ELF-1 (cell line): ENCODE data around the gene FURIN.
"Not testable (repeated sequence)": the region's sequence is repeated elsewhere in the genome, so short reads cannot be mapped to it uniquely, and the experiment has no call there.

Source experiments
- DNase-seq: peaks from one replicate; pipeline ENCODE4 v3.0.0-alpha.2; 2016; ENCODE audit warnings: low read depth, low spot score

FURIN gene

DNA sequence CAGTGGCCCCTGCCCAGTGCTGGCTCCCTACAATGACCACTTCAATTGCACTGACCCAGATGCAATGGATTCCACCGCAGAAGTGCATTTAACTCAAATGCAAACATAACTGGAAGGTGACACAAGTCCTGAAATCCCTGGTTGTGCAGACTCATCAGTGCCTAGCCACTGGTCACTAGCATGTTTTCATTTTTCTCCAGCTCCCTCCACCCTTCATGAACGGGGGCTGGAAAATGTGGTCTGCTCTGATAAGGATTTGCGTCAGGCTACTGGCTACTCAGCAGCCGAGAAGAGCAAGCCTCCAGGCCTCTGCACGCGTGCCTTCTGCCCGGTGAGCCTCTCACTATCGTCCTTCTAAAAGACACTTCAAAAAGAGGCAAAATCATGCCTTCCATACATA lies 27.4 kb upstream of the FURIN start:
- peak; percentile 52 for DNase-seq

DNA sequence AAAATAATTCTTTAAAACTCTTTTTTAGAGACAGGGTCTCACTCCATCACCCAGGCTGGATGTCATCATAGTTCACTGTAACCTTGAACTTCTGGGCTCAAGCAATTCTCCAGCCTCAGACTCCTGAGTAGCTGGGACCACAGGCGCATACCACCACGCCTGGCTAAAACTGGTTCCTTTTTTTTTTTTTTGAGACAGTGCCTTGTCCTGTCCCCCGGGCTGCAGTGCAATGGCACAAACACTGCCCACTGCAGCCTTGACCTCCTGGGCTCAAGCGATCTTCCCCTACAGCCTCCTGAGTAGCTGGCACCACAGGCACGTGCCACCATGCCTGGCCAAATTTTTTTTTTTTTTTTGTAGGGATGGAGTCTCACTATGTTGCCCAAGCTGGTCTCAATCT lies 23.7 kb upstream of the FURIN start:
- no peak for DNase-seq

DNA sequence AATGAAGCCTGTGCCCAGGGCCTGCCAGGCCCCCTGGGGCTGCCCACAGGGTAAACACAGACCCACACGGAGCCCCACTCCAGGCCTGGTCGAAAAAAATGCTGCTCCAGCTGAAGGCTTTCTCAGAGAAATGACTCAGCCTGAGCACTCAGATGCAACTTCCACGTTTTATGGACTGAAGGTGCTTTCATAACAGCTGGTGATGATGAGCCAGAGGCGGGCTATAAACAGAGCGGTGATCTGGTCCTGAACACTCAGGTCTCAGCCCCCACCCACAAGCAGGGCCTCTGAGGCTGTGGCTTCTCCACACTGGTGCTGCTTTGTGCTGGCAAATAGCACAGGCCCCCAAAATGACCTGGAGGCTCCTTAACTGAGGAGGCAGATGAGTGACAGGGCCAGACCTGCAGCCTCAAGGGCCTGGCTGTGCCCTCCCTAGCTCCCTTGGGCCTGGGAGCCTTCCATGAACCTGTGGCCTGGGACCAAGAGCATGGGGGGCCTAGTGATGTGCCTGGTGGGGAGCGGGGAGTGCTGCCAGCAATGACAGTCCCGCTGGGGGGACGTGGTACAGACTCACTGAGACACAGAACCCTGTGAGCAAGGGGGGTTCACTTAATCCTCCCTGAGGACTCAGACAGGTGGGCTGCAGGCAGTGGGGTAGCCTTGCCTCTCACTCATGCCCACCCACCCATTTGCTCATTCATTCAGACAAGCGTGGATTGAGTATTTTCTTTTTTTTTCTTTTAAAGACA lies 23.0 kb upstream of the FURIN start:
- peak; percentile 58 for DNase-seq

DNA sequence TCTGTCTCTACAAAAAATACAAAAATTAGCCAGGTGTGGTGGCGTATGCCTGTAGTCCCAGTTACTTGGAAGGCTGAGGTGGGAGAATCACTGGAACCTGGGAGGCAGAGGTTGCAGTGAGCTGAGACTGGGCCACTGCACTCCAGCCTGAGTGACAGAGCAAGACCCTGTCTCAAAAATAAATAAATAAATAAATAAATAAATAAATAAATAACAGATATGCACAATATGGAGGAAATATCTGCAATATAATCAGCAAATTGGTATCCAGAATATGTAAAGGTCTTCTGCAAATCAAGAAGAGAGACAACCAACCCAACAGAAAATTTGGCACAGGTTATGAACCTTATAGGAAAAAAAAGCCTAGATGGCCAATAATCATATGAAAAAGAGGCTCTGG lies 19.0 kb upstream of the FURIN start:
- DNase-seq, result not testable (repeated sequence)

DNA sequence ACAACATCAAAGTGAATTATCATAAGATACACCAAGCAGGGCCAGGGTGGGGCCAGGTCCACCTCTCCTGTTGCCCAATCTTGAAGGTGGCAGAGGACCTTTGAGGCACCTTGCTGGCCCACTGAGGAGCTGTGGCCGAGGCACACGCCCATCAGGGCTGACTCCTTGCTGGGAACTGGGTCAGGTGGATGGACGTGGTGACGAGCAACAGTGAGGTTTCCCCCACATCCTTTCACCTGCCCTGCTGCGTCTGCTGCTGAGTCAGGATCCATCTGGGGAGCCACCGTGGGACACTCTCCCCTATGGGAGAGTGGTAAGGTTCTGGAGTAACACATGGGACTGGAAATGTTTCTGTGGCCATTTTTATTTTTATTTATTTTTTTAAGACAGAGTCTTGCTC lies 17.3 kb upstream of the FURIN start:
- no peak for DNase-seq

DNA sequence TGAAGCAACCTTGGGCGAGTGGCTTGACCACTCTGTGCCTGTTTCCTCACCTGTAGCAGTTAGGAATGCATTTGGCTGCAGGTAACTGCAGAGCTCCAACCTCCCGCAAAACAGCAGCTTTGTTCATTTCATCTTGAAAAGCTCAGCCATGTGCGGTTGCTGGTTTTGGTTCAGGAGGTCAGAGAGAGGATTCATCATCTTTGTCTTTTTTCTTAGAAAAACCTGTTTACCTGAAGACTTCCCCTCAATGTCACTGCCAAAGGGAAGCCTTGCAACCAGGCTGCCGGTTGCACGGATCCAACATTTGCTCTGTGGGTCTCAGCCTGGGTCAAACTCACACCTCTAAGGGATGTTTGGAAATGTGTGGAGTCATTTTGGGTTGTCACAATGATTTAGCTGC lies 16.4 kb upstream of the FURIN start:
- DNase-seq, result no peak

DNA sequence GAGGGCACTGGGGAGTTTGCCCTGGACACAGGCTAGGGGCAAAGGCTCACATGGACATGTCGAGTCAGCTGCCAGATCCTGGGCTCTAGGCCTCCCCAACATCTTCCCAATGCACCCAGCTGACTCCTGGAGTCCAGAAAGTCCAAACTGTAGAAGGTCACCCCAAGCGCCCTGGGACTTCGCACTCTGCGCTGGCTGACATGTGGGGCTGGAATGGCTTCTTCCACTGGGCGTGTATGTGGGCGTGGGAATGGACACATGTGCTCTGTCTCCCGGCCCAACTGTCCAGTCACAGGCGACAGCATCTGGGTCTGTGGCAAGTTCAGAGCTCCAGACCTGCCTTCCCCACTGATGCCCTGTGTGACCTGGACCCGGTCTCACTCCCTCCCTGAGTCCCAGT lies 13.2 kb upstream of the FURIN start:
- DNase-seq, result no peak

DNA sequence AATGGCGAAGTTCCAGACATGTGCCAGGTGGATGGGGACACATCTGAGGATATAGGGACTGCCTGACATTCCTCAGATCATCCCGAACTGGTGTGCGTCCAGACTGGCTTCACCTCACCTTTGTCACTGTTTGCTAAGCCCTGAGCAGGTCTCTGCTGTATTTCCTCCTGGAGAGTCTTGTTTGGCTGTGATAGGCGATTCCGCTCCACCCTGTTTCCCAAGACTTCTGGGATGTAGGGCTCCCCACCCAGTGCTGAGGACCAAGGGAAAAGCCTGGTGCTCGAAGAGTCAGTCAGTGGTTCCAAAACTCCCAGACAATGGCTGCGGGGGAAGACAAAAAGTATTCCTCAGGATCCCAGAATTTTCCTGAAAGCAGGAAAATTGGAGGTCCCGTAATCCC lies 11.1 kb upstream of the FURIN start:
- DNase-seq, result no peak

DNA sequence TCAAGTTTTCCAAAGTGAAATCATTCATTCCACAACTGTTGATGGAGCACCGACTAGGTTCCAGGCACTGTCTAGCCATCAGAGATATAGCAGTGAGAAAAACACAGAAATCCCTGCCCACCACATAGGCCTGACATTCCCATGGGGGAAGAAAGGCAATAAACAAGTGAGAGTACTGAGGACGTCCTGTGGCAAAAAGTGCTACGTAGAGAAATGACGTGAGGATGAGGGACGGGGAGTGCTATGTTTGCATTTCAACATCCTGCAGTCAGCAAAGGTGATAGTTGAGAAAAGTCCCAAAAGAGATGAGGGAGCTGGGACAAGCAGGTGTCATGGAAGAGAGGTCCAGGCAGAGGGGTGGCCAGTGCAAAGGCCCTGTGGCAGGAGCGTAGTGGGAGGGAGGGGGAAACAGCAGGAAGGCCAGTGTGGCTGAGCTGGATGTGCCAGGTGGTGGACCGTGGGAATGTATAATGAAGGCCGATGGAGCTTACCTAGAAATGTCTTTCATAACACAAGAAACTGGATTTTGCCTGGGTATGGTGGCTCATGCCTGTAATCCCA lies 10.4 kb upstream of the FURIN start:
- DNase-seq, result no peak

DNA sequence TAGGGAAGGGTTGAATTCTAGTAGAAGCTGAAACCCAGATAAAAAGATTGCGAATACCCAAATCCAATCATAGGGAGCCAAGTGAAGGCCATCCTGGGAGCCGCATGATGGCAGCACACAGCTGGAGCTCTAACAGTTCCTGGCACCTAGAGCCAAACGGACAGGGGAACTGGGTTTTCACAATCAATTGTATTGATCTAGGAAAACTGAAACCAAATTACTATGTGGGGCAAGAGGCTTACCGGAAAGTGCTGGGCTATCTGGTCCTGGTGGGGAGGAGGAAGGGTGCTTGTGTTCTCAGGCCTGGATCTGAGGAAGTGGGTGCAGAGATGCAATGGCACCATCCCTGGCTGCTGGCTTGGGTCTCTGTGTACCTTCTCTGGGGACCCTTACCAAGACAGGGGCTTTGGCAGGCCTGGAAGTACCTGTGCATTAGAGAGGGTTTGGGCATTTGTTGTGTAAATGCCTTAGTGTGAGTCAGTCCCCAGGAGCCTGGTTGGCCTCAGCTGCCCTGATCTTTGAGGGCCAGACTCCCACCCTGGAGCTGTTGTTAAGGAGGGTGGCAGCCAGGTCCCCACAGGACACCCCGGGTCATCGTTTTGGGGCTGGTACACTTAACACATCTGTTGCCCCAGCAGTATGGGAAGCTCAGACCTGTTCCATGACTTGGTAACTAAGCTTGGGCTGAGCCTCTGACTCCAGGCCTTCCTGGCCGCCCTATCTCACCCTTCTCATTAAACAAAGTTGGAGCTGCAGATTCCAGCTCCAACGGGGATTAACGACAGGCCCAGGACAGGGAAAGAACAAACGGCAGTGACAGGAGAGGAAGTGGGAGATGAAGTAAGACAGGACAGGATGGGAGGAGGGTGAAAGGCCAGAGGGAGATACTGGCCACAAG lies 8.9 kb upstream of the FURIN start:
- peak; percentile 84 for DNase-seq

DNA sequence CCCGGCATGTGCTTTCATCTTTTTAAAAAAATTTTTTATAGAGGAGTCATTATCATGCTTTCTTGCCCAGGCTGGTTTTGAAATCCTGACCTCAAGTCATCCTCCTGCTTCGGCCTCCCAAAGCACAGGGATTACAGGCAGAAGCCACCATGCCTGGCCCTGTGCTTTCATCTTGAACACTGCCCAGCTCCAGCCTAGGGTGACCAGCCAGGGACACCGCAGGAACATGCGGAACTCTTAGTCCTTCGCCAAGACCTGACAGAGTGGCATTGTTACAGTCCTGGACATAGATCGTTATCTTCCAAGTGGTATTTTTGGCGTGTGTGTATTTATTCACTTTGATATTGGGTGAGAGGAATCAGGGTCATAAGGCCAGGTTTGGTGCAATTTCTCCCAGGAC lies 7.9 kb upstream of the FURIN start:
- peak; percentile 21 for DNase-seq

DNA sequence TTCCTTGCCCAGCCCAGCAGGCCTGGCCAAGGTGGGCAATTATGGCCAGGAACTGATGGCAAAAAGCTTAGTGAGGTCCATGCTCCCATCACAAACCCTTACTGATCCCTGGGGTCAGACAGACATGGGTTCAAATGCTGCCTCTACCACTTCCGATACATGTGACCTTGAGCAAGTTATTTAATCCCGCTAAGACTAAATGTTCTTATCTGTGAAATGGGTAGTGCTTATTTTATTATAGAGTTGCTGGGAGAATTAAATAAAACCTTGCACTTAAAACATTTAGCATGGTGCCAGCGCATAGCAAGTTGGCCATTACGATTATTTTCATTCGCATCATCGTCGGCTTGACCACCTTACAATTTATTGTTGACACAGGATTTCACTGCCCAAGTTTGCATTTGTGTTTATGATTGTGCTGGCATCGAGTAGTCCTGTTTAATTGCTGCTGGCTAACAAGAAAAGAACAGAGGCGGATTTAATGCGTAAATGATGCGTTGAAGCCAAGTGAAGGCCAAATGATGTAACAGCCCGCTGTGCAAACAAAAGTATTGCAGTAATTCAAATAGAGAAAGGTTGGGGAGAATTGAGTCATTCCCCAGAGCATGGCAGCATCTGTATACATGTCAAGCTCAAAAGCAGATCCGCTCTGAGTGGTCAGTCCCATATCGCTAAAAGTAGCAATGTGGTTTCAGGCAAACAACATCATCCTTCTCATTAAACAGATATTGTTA lies 7.3 kb upstream of the FURIN start:
- DNase-seq, result no peak

DNA sequence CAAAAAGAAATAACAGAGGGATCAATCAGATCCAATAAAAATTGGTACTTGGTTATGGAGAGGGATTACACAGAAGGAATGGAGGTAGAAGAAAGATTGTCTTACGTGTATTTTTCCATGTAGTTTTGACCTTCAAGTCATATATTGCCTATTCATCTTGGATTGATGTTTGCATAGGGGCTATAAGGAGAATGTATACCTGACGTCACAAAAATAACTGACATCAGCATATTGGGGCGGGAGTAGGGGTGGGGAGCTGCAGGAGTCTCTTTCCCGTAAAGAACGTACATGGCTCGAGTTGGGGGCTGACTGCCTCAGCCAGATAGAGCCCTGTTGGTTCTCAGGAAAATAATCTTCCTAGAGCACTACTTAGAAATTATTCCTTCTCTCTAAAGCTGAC lies 5.9 kb upstream of the FURIN start:
- DNase-seq, result no peak

DNA sequence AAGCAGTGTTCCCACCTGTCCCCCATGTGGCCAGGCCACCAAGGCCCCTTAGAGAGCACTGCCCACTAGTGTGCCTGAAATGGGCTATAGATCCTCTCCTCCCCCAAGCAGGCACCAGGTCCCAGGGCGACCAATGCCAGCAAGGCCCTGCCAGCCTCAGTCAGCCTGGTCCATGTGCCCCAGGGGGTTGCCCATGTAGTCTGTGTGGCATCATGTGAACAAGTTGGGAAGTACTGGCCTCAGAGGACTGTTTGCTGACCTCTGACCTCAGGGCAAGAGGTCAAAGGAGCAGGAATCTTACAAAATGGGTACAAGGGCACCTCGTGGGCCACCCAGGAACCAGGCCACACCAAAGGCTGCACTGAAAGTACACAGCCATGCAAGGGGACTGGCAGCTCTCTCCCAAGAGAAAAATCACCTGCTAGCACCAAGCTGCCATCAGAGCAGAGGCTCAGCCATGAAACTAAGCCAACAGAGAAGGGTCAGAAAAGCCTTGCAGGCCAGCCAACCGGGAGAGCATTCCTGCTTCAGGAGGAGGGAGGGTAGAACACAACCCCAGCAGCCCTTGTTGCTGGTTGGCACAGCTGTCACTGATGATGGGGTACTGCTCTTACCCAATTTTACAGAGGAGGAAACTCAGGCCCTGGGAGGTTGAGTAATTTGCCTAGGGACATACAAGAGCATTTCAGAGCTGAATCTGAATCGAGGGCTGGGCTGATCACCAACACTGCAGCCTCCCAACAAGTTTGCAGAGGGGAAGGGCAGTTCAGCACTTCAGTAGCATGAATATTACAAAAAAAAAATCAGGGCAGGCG lies 5.2 kb upstream of the FURIN start:
- DNase-seq, result no peak

DNA sequence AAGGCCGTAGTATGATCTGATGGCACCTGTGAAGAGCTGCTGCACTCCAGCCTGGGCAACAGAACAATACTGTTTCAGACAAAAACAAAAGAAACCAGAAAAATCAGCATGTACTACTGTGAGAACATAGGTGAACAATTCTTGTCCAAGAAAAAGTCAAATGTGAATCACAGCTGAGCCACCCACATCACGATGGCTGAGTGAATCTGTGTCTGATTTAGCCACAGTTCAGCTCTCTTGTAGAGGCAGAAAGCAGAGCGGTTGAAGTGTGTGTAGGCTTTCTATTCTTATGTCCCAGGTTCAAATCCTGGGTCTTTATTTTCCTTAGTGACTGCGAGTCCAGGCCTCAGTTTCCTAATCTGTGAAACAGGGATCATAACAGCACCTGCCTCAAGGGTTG lies 4.4 kb upstream of the FURIN start:
- DNase-seq, result no peak

DNA sequence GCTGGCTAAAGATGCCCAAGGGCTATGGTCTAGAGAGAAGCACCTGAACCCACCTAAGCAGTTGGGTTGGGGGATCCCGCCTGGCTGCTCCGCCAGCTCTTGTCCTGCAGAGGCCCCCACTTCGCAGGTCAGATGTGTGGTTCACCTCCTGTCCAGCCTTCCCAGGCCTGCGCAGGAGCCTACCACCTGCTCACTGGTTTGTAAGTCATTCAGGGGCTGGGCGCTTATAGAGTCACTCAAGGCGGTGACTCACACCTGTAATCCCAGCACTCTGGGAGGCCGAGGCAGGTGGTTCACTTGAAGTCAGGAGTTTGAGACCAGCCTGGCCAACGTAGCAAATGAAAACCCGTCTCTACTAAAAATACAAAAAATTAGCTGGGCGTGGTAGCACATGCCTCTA lies 3.9 kb upstream of the FURIN start:
- peak; percentile 39 for DNase-seq

DNA sequence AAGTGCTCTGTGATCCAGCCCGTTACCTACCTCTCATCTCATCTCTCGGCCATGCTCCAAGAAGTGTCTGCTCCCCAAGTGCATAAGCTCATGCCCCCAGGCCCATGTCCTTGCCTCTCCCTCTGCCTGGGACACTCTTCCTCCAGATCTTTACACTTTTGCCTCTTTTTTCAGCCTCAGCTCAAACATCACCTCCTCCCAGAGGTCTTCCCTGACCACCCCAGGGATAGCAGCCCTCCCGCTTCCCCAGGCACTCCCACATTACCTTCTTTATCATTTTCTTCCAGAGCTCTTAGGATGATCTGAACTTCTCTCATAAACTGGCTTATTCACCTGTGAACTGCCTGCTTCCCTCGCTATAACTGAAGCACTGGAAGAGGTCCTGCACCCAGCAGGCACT lies 2.7 kb upstream of the FURIN start:
- DNase-seq, result no peak

DNA sequence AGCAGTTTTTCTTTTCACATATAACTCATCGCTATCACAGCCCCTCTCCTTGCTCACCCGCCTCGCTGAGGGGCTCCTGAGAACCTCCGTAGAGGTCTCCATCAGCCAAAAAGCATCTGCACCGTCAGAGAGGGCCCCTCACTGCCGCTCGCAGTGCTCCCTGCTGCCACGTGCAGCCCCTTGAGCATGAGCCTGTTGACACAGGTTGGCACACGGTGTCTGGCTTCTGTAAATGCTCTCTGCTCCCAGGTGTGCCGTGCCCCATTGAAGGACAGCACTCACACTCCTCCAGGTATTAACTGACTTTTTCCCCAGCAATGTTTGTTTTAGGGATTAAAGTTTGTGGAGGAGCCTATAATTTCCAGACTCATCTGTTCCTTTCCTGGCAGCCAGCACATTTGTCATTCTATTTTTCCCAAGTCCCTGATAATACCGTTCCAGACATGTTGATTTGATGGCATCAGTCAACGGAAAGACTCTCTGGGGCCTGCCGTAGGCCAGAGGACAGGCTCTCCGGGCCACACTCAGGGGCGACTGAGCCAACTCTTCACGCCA lies 2.1 kb upstream of the FURIN start:
- no peak for DNase-seq

DNA sequence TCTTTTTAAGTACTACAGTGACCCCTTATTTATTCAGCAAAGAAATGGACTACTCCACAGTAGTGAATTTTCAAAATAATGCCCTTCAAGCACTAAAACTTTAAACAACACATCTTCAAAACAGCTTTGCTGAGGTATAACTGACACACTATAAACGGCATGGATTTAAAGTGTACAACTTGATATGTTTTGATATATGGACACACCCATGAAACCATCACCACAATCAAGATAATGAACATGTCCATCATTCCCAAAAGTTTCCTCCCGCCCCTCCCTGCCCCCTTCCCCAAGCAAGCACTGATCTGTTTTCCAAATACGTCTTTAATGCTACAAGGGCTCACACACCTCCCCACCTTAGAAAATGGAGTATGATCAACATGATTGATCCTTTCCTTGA lies 1.6 kb upstream of the FURIN start:
- no peak for DNase-seq

DNA sequence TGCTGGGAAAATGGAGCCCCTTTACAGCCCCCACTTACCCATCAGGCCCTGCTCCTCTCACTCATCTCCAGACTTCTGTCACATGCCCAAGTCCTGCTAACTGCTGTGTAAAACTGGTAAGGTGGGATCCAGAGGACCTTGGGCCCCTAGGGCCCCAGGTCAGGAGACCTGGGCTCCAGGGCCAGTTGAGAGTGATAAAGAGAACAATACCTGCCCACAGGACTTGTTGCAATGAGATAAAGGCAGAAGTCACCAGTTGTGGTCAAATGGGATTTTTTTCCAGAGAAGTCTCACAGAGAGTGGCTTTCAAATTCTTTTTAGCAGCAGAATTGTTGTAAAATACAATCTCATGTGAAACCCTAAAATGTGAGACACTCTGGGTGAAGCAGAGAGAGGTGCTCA lies 753 bp downstream of the FURIN start:
- DNase-seq, result peak; percentile 79
